Activated B cell treated with CpG ODN at 0.5 μM for 24 hours (primary cell): ENCODE data around the gene C5AR1. TPM values are rescaled to one million over a fixed set of nuclear protein-coding genes. Genes with fewer than 3 reads are reported as not detected.
"Not testable (repeated sequence)": the region's sequence is repeated elsewhere in the genome, so short reads cannot be mapped to it uniquely, and the experiment has no call there.

Experiments
- ATAC-seq: fragments of 200-7000 bp; cut with Tn5 transposase; one replicate; pipeline ENCODE4 v1.10.0; 2021; ENCODE audit warnings: low read depth, mild to moderate bottlenecking, moderate library complexity
- CTCF ChIA-PET: fragments of 350-600 bp; sonication (Branson Sonifier 250); formaldehyde crosslinking; loops from one replicate; lab custom pipeline; 2021; ENCODE audit warnings: antibody characterized with exemption; lab: Charles Lee
- POLR2A ChIA-PET: fragments of 350-600 bp; sonication (Branson Sonifier 250); formaldehyde crosslinking; loops from one replicate; lab custom pipeline; 2021; ENCODE audit warnings: antibody characterized with exemption; lab: Charles Lee
- DNase-seq: peaks from one replicate; pipeline ENCODE4 v3.0.0; 2022
- H3K27ac Mint-ChIP-seq: one replicate; pipeline ENCODE4 v1.8.0; 2020; ENCODE audit warnings: mixed read lengths
- H3K27me3 Mint-ChIP-seq: one replicate; pipeline ENCODE4 v1.8.0; 2021; ENCODE audit warnings: mixed read lengths
- H3K36me3 Mint-ChIP-seq: one replicate; pipeline ENCODE4 v1.8.0; 2021; ENCODE audit warnings: low read depth, mixed read lengths
- H3K4me1 Mint-ChIP-seq: one replicate; pipeline ENCODE4 v1.8.0; 2021; ENCODE audit warnings: mixed read lengths
- H3K4me3 Mint-ChIP-seq: one replicate; pipeline ENCODE4 v1.8.0; 2020; ENCODE audit warnings: mild to moderate bottlenecking, mixed read lengths
- H3K9me3 Mint-ChIP-seq: one replicate; pipeline ENCODE4 v1.8.0; 2020; ENCODE audit warnings: mixed read lengths
- CTCF ChIP-seq: fragments of 200-600 bp; IDR thresholded peaks from one replicate; pipeline ENCODE4 v1.8.0; 2022; ENCODE audit warnings: antibody characterized with exemption, mild to moderate bottlenecking
- intact Hi-C: fragments of 100-400 bp; cut with micrococcal nuclease; formaldehyde crosslinking; loops from one replicate; pipeline ENCODE4 v1.15.1; 2024
- total RNA-seq: library from RNA; stranded (reverse); gene quantifications from 2 replicates; pipeline ENCODE4 v1.2.3, GENCODE V29; 2022

C5AR1 gene
- total RNA-seq, 1 donor from 2014 or later = 2.2 TPM

DNA sequence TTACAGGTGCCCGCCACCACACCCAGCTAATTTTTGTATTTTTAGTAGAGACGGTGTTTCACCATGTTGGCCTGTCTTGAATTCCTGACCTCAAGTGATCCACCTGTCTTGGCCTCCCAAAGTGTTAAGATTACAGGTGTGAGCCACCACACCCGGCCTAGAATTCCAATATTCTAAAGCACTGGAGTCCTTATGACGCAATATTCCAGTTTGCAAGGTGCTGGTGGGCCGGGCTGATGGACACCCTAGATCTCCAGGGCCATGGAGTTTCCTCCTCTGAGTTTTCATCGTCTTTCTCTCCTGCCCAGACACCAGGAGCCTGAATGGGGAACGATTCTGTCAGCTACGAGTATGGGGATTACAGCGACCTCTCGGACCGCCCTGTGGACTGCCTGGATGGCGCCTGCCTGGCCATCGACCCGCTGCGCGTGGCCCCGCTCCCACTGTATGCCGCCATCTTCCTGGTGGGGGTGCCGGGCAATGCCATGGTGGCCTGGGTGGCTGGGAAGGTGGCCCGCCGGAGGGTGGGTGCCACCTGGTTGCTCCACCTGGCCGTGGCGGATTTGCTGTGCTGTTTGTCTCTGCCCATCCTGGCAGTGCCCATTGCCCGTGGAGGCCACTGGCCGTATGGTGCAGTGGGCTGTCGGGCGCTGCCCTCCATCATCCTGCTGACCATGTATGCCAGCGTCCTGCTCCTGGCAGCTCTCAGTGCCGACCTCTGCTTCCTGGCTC, 31.0 kb downstream of the C5AR1 start:
- no peaks in the 10 kb centered on the region for H3K36me3 Mint-ChIP-seq
- no peak overlapping the region for H3K27ac Mint-ChIP-seq
- no peak overlapping the region for H3K4me3 Mint-ChIP-seq
- DNase-seq = no peak
- H3K9me3 Mint-ChIP-seq = no peaks in the 10 kb centered on the region
- CTCF ChIA-PET = no interaction called here
- POLR2A ChIA-PET = no interaction called here
- no peak for ATAC-seq
- intact Hi-C loops = no loop called here
- peaks cover 7% of the 10 kb centered on the region for H3K4me1 Mint-ChIP-seq
- TF ChIP-seq CTCF = no peak
- H3K27me3 Mint-ChIP-seq = peaks cover 6% of the 10 kb centered on the region

DNA sequence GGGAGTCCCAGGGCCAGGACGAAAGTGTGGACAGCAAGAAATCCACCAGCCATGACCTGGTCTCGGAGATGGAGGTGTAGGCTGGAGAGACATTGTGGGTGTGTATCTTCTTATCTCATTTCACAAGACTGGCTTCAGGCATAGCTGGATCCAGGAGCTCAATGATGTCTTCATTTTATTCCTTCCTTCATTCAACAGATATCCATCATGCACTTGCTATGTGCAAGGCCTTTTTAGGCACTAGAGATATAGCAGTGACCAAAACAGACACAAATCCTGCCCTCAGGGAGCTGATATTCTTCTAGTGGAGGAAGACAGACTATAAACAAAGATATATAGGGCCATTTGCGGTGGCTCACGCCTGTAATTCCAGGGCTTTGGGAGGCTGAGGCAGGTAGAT, 32.1 kb downstream of the C5AR1 start:
- no peaks in the 10 kb centered on the region for H3K36me3 Mint-ChIP-seq
- DNase-seq (no peak), ATAC-seq (no peak)
- no peak overlapping the region for H3K4me3 Mint-ChIP-seq
- intact Hi-C loops = no loop called here
- POLR2A ChIA-PET = no interaction called here
- no peak for TF ChIP-seq CTCF
- H3K9me3 Mint-ChIP-seq = no peaks in the 10 kb centered on the region
- peaks cover under 1% of the 10 kb centered on the region for H3K4me1 Mint-ChIP-seq
- CTCF ChIA-PET = no interaction called here
- no peak overlapping the region for H3K27ac Mint-ChIP-seq
- H3K27me3 Mint-ChIP-seq = peaks cover 6% of the 10 kb centered on the region

DNA sequence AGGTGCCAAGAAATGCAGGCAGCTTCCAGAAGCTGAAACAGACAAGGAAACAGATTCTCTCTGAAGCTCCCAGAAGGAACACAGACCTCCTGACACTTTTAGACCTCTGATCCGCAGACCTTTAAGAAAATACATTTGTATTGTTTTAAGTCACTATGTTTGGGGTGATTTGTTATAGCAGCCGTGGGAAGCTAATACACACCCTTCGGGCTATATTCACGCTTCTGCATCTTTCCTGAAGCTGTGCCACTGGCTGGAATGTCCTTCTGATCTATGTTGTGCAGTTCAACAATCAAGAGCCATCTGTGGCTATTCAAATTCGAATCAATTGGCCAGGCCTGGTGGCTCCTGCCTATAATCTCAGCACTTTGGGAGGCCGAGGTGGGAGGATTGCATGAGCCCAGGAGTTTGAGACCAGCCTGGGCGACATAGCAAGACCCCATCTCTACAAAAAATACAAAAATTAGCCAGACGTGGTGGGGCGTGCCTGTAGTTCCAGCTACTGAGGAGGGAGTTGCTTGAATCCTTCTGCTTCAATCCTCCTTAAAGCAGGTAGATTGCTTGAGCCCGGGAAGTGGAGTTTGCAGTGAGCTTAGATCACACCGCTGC, 33.6 kb downstream of the C5AR1 start:
- DNase-seq (no peak), ATAC-seq (no peak)
- intact Hi-C loops = no loop called here
- no peaks in the 10 kb centered on the region for H3K9me3 Mint-ChIP-seq
- no peak overlapping the region for H3K27ac Mint-ChIP-seq
- H3K27me3 Mint-ChIP-seq = peaks cover 6% of the 10 kb centered on the region
- H3K4me1 Mint-ChIP-seq = no peaks in the 10 kb centered on the region
- CTCF ChIA-PET = interaction anchor here (0.5 to 0.6 kb wide), 2 partner anchors 9 to 948 kb away, joined by 3 read pairs; no protein-coding TSS in a partner anchor
- no peak overlapping the region for H3K4me3 Mint-ChIP-seq
- POLR2A ChIA-PET = no interaction called here
- no peak for TF ChIP-seq CTCF
- H3K36me3 Mint-ChIP-seq = no peaks in the 10 kb centered on the region

- ChIA-PET POLR2A (no interaction called here), CTCF (no interaction called here)
- H3K9me3 Mint-ChIP-seq = no peaks in the 10 kb centered on the region
- H3K4me3 Mint-ChIP-seq = no peak overlapping the region
- H3K36me3 Mint-ChIP-seq = peaks cover 4% of the 10 kb centered on the region
- DNase-seq (no peak), ATAC-seq (no peak)
- TF ChIP-seq CTCF = no peak
- H3K27me3 Mint-ChIP-seq = peaks cover 6% of the 10 kb centered on the region
- no peak overlapping the region for H3K27ac Mint-ChIP-seq
- intact Hi-C loops = no loop called here
- peaks cover 10% of the 10 kb centered on the region for H3K4me1 Mint-ChIP-seq
Measured at GRCh38 chr19:47344425-47344824, 34.8 kb downstream of the C5AR1 start.

DNA sequence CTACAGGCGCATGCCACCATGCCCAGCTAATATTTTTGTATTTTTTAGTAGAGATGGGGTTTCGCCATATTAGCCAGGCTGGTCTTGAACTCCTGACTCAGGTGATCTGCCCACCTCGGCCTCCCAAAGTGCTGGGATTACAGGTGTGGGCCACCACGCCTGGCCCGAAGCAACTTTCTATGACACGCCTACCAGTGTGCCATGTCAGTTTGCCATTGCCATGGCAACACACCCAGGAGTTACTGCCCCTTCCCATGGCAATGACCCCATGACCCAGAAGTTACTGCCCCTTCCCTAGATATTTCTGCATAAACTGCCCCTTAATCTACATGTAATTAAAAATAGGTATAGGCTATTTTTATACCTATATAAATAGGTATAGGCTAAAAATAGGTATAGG, 36.4 kb downstream of the C5AR1 start:
- intact Hi-C loops, POLR2A ChIA-PET, H3K27me3 Mint-ChIP-seq, H3K4me3 Mint-ChIP-seq, CTCF ChIA-PET, H3K27ac Mint-ChIP-seq, H3K9me3 Mint-ChIP-seq, ATAC-seq, DNase-seq: not testable (repeated sequence)
- H3K36me3 Mint-ChIP-seq = peaks cover 10% of the 10 kb centered on the region
- peaks cover 24% of the 10 kb centered on the region for H3K4me1 Mint-ChIP-seq
